Coronary artery (tissue), 2 donors: ENCODE measurements around the gene MCTP1.

Experiments
- DNase-seq: peaks from one replicate; pipeline ENCODE4 v3.0.0-alpha.2; 2017; ENCODE audit warnings: low spot score
- H3K27ac ChIP-seq, 2 donors: fragments of 200-600 bp; sonication (generic); one replicate each; pipeline ENCODE4 v1.5.1; 2016 to 2019
- H3K4me3 ChIP-seq: fragments of 200-600 bp; sonication (generic); 2 replicates; pipeline ENCODE4 v1.5.1; 2016; ENCODE audit warnings: mild to moderate bottlenecking, moderate library complexity
- CTCF ChIP-seq: fragments of 200-600 bp; sonication (generic); IDR thresholded peaks from one replicate; pipeline ENCODE4 v1.5.1; 2019; ENCODE audit warnings: antibody characterized with exemption

MCTP1 gene

GRCh38 chr5:95237324-95237723, 47.6 kb downstream of the MCTP1 start:
- no peak for TF ChIP-seq CTCF
- no peak overlapping the region for H3K27ac ChIP-seq
- no peak overlapping the region for H3K4me3 ChIP-seq
- no peak for DNase-seq

- H3K27ac ChIP-seq: no peak overlapping the region
- H3K4me3 ChIP-seq: no peak overlapping the region
- DNase-seq: no peak
- TF ChIP-seq CTCF: no peak
Measured at GRCh38 chr5:95235439-95235982, 49.4 kb downstream of the MCTP1 start.

GRCh38 chr5:95229646-95230045, 55.2 kb downstream of the MCTP1 start:
- DNase-seq: no peak
- Histone ChIP-seq H3K4me3 (no peak overlapping the region), H3K27ac (no peak overlapping the region)
- no peak for TF ChIP-seq CTCF

- TF ChIP-seq CTCF: no peak
- Histone ChIP-seq H3K4me3 (no peak overlapping the region), H3K27ac (no peak overlapping the region)
- DNase-seq: no peak
Measured at GRCh38 chr5:95224701-95225459, 60.0 kb downstream of the MCTP1 start.

GRCh38 chr5:95223566-95224258, 61.2 kb downstream of the MCTP1 start:
- no peak overlapping the region for H3K27ac ChIP-seq
- no peak for TF ChIP-seq CTCF
- DNase-seq: no peak
- no peak overlapping the region for H3K4me3 ChIP-seq

GRCh38 chr5:95222836-95223235, 62.1 kb downstream of the MCTP1 start:
- no peak for TF ChIP-seq CTCF
- DNase-seq: no peak
- Histone ChIP-seq H3K4me3 (no peak overlapping the region), H3K27ac (no peak overlapping the region)
